Fibroblast of lung (primary cell): ENCODE measurements around the gene MUC4. TPM values are rescaled to one million over a fixed set of nuclear protein-coding genes. Genes with fewer than 3 reads are reported as not detected.

Source experiments
- DNase-seq, 2 donors: peaks; one replicate each; pipeline versions ENCODE4 v3.0.0 to v3.0.0-alpha.2; 2010; ENCODE audit warnings: low read depth in 2 of 2
- H2AFZ ChIP-seq: 2 replicates; pipeline ENCODE4 v1.5.1; 2012; ENCODE audit warnings: low read length, control low read depth, inconsistent platforms
- H3K27ac ChIP-seq: 2 replicates; pipeline ENCODE4 v1.5.1; 2011; ENCODE audit warnings: low read length, control low read depth; ENCODE audit not compliant: insufficient read depth
- H3K27me3 ChIP-seq: 2 replicates; pipeline ENCODE4 v1.5.1; 2011; ENCODE audit warnings: mild to moderate bottlenecking, low read length; ENCODE audit not compliant: control insufficient read depth, insufficient read depth
- H3K36me3 ChIP-seq: 2 replicates; pipeline ENCODE4 v1.5.1; 2011; ENCODE audit warnings: low read length; ENCODE audit not compliant: control insufficient read depth, insufficient read depth
- H3K4me1 ChIP-seq: 2 replicates; pipeline ENCODE4 v1.5.1; 2011; ENCODE audit warnings: low read length; ENCODE audit not compliant: control insufficient read depth, insufficient read depth; ENCODE audit errors: extremely low read depth
- H3K4me2 ChIP-seq: 2 replicates; pipeline ENCODE4 v1.5.1; 2011; ENCODE audit warnings: low read length, control low read depth; ENCODE audit not compliant: insufficient read depth; ENCODE audit errors: extremely low read depth
- H3K4me3 ChIP-seq, 4 experiments: fragments of 200-600 bp in 1 of 4; sonication (generic) in 1 of 4; replicated peaks in 1 of 4; 2 replicates each; pipeline ENCODE4 v1.5.1; 2011 to 2016; ENCODE audit warnings: low read length in 4 of 4, low read depth in 3 of 4, mild to moderate bottlenecking in 3 of 4, control low read depth in 2 of 4, inconsistent platforms in 1 of 4, mixed read lengths in 1 of 4; ENCODE audit not compliant: insufficient read depth in 1 of 4; ENCODE audit errors: control extremely low read depth in 1 of 4
- H3K79me2 ChIP-seq: 2 replicates; pipeline ENCODE4 v1.5.1; 2012; ENCODE audit warnings: mild to moderate bottlenecking, low read length, inconsistent platforms; ENCODE audit not compliant: control insufficient read depth, insufficient read depth
- H3K9ac ChIP-seq: 2 replicates; pipeline ENCODE4 v1.5.1; 2011; ENCODE audit warnings: mild to moderate bottlenecking, low read length, control low read depth; ENCODE audit not compliant: insufficient read depth
- H3K9me3 ChIP-seq: 2 replicates; pipeline ENCODE4 v1.5.1; 2012; ENCODE audit warnings: low read depth, low read length; ENCODE audit not compliant: control insufficient read depth, insufficient read depth
- H4K20me1 ChIP-seq: 2 replicates; pipeline ENCODE4 v1.5.1; 2011; ENCODE audit warnings: low read length; ENCODE audit not compliant: control insufficient read depth, insufficient read depth; ENCODE audit errors: extremely low read depth
- CTCF ChIP-seq, 2 donors: IDR thresholded peaks in 1 of 2; conservative IDR thresholded peaks in 1 of 2; 1 replicate in 1 of 2; 2 replicates in 1 of 2; pipeline ENCODE4 v1.5.1; 2011 to 2012; ENCODE audit warnings: low read length in 2 of 2, control low read depth in 1 of 2, inconsistent platforms in 1 of 2, low read depth in 1 of 2, mild to moderate bottlenecking in 1 of 2
- EZH2 ChIP-seq: IDR thresholded peaks from 2 replicates; pipeline ENCODE4 v1.5.1; 2012; ENCODE audit warnings: low read length, control low read depth, mild to moderate bottlenecking; ENCODE audit errors: missing control alignments
- polyA plus RNA-seq, 2 donors: library from polyadenylated mRNA; depleted of rRNA in 1 of 2; stranded (reverse) in 1 of 2; unstranded in 1 of 2; fragments of >200 nt; gene quantifications; 2 replicates each; pipeline ENCODE4 v1.2.1, GENCODE V29; 2011 to 2012; ENCODE audit warnings: missing spikeins in 1 of 2
- total RNA-seq: library from RNA; depleted of rRNA; stranded (reverse); fragments of >200 nt; gene quantifications from 2 replicates; pipeline ENCODE4 v1.2.1, GENCODE V29; 2014

MUC4 gene
- total and polyA plus RNA-seq, 2 donors (not counting 1 experiment from before 2014, with no cell fraction given): not detected

DNA sequence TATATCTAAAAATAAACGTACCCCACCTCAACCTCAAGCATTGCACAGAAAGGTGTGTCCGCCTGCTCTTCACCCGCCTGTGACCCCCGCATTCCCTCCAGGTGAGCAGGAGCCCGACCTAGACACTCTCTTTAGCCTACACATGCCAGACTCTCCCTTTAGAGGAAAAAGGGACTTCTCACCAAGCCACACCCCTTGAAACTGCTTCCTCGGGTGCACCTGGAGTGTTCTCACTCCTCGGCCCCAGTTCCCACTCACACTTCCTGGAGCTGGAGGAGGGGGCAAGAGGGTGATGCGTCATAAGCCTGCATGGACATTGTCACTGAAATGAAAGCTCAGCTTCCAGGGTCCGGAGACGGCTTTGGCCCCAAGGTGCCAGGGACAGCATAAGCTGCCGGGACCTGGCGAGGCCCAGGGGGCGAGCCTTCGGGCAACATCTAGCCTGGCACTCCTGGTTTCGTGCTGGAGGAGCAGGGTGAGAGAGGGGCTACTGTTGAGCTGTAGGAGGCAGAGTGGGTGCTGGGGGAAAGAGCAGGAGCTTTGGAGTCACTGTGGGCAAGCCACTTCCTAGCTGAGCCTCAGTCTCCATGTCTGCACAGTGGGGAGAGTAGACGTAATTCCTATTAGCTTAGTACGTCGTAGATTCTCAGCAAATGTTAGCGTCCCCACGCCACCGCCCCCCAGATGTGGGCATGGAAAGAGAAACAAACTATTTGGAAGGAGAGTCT lies 9.8 kb upstream of the MUC4 start:
- Histone ChIP-seq H3K36me3 (no peaks in the 10 kb centered on the region), H3K27me3 (peaks cover 3% of the 10 kb centered on the region), H4K20me1 (no peaks in the 10 kb centered on the region), H3K9me3 (no peaks in the 10 kb centered on the region), H3K79me2 (no peaks in the 10 kb centered on the region), H3K4me2 (no peak overlapping the region), H3K27ac (no peak overlapping the region), H2AFZ (no peak overlapping the region), H3K4me3 (no peak overlapping the region), H3K4me1 (no peaks in the 10 kb centered on the region), H3K9ac (no peak overlapping the region)
- TF ChIP-seq EZH2 (no peak), CTCF (conservative IDR thresholded peaks at IDR 0.05 in 1 of 2, IDR thresholded peaks at IDR 0.05 in 1 of 2; ENCODE audit: low read depth in 1 of 2, low read length in 2 of 2) (no peak)
- DNase-seq: no peak

DNA sequence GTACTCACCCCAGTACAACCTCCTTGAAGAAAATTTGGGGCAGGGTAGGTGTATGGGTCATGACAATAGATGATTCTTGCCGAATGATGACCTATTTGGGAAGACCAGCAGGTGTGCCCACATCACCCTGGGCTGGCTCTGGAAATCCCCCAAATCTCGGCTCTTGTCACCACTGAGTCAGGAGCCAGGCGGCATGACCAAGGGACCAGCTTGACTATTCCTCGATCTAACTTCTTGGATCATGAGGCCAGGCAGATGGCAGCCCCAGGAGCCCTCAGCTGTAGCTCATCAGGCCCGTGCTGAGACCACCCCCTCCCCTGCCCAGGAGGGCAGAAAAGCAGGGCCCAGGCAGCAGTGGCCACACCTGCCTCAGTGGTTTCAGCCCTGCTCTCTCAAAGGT lies 9.2 kb upstream of the MUC4 start:
- TF ChIP-seq EZH2: no peak
- TF ChIP-seq CTCF (conservative IDR thresholded peaks at IDR 0.05 in 1 of 2, IDR thresholded peaks at IDR 0.05 in 1 of 2; ENCODE audit: low read depth in 1 of 2, low read length in 2 of 2): no peak
- no peaks in the 10 kb centered on the region for H3K79me2 ChIP-seq

GRCh38 chr3:195820186-195820585 lies 8.5 kb upstream of the MUC4 start:
- Histone ChIP-seq H2AFZ (no peak overlapping the region), H3K9ac (no peak overlapping the region), H4K20me1 (no peaks in the 10 kb centered on the region), H3K4me3 (no peak overlapping the region), H3K4me1 (no peaks in the 10 kb centered on the region), H3K27ac (no peak overlapping the region), H3K4me2 (no peak overlapping the region), H3K36me3 (no peaks in the 10 kb centered on the region), H3K27me3 (peaks cover 3% of the 10 kb centered on the region), H3K9me3 (no peaks in the 10 kb centered on the region), H3K79me2 (no peaks in the 10 kb centered on the region)
- no peak for TF ChIP-seq CTCF (conservative IDR thresholded peaks at IDR 0.05 in 1 of 2, IDR thresholded peaks at IDR 0.05 in 1 of 2; ENCODE audit: low read depth in 1 of 2, low read length in 2 of 2)
- no peak for DNase-seq

More for the DNA sequence above, 9.2 kb upstream of the MUC4 start:
- no peaks in the 10 kb centered on the region for H3K36me3 ChIP-seq
- H4K20me1 ChIP-seq: no peaks in the 10 kb centered on the region
- H3K4me2 ChIP-seq: no peak overlapping the region
- no peak overlapping the region for H3K27ac ChIP-seq
- no peaks in the 10 kb centered on the region for H3K4me1 ChIP-seq
- H3K9ac ChIP-seq: no peak overlapping the region
- DNase-seq: no peak
- H2AFZ ChIP-seq: no peak overlapping the region
- H3K4me3 ChIP-seq: no peak overlapping the region
- H3K27me3 ChIP-seq: peaks cover 3% of the 10 kb centered on the region
- no peaks in the 10 kb centered on the region for H3K9me3 ChIP-seq
